GM23248 (cell line): Measurements from ENCODE around the gene ZC3H12D. TPM values are rescaled to one million over a fixed set of nuclear protein-coding genes. Genes with fewer than 3 reads are reported as not detected.
"Not testable (repeated sequence)": the region's sequence is repeated elsewhere in the genome, so short reads cannot be mapped to it uniquely, and the experiment has no call there.

Experiments used
- DNase-seq: peaks from one replicate; pipeline ENCODE4 v3.0.0-alpha.2; 2015
- H2AFZ ChIP-seq: fragments of 200-600 bp; sonication (generic); 2 replicates; pipeline ENCODE4 v1.6.1; 2016; ENCODE audit warnings: antibody characterized with exemption
- H3F3A ChIP-seq: fragments of 200-600 bp; sonication (generic); 2 replicates; pipeline ENCODE4 v1.6.1; 2016; ENCODE audit warnings: mild to moderate bottlenecking, antibody characterized with exemption, mixed run types; ENCODE audit not compliant: insufficient read depth
- H3K27ac ChIP-seq: fragments of 200-600 bp; sonication (generic); 2 replicates; pipeline ENCODE4 v1.5.1; 2016; ENCODE audit warnings: mild to moderate bottlenecking
- H3K27me3 ChIP-seq: fragments of 200-600 bp; sonication (generic); replicated peaks from 2 replicates; pipeline ENCODE4 v1.6.1; 2016; ENCODE audit warnings: mild to moderate bottlenecking; ENCODE audit not compliant: insufficient read depth
- H3K36me3 ChIP-seq: fragments of 200-600 bp; sonication (generic); 2 replicates; pipeline ENCODE4 v1.6.1; 2016; ENCODE audit warnings: low read depth, mild to moderate bottlenecking
- H3K4me1 ChIP-seq: fragments of 200-600 bp; sonication (generic); 2 replicates; pipeline ENCODE4 v1.6.1; 2016; ENCODE audit warnings: mild to moderate bottlenecking; ENCODE audit not compliant: insufficient read depth
- H3K4me2 ChIP-seq: fragments of 200-600 bp; sonication (generic); one replicate; pipeline ENCODE4 v1.6.1; 2016; ENCODE audit warnings: mild to moderate bottlenecking; ENCODE audit not compliant: unreplicated experiment
- H3K4me3 ChIP-seq: fragments of 200-600 bp; sonication (generic); 2 replicates; pipeline ENCODE4 v1.5.1; 2016; ENCODE audit warnings: mild to moderate bottlenecking
- H3K79me2 ChIP-seq: fragments of 200-600 bp; sonication (generic); 2 replicates; pipeline ENCODE4 v1.6.1; 2016; ENCODE audit warnings: mild to moderate bottlenecking; ENCODE audit not compliant: insufficient read depth
- H3K9ac ChIP-seq: fragments of 200-600 bp; sonication (generic); 2 replicates; pipeline ENCODE4 v1.6.1; 2016; ENCODE audit warnings: mild to moderate bottlenecking
- H3K9me2 ChIP-seq: fragments of 200-600 bp; sonication (generic); 2 replicates; pipeline ENCODE4 v1.6.1; 2016; ENCODE audit warnings: mixed run types, mild to moderate bottlenecking, moderate library complexity; ENCODE audit not compliant: insufficient read depth
- H3K9me3 ChIP-seq: fragments of 200-600 bp; sonication (generic); one replicate; pipeline ENCODE4 v1.6.1; 2017; ENCODE audit warnings: low read depth
- H4K20me1 ChIP-seq: fragments of 200-600 bp; sonication (generic); 2 replicates; pipeline ENCODE4 v1.6.0; 2016; ENCODE audit not compliant: insufficient read depth
- EZH2 ChIP-seq: fragments of 200-600 bp; sonication (generic); IDR thresholded peaks from 2 replicates; pipeline ENCODE4 v1.6.1; 2018; ENCODE audit warnings: antibody characterized with exemption, mild to moderate bottlenecking; ENCODE audit not compliant: insufficient read depth, poor library complexity, severe bottlenecking
- EZH2phosphoT487 ChIP-seq: fragments of 200-600 bp; sonication (generic); IDR thresholded peaks from 2 replicates; pipeline ENCODE4 v1.6.1; 2018; ENCODE audit warnings: antibody characterized with exemption, moderate library complexity, mild to moderate bottlenecking, low read depth; ENCODE audit not compliant: insufficient read depth
- WGBS, 2 experiments: methylation state at CpG; one replicate each; pipeline ENCODE4 v1.1.6; 2015 to 2017; ENCODE audit warnings: low lambda C conversion rate in 2 of 2, low coverage in 1 of 2; ENCODE audit errors: missing lambda C conversion rate in 2 of 2; 5-methylcytosine and 5-hydroxymethylcytosine counted together
- in situ Hi-C: fragments of 300-500 bp; cut with MboI; formaldehyde crosslinking; loops from 2 replicates; pipeline ENCODE4 v1.15.0; 2020
- polyA plus RNA-seq: library from polyadenylated mRNA; unstranded; fragments of >200 nt; fragmentation: Nextera tagmentation; extraction: Ambion mirVana; gene quantifications from 2 replicates; pipeline ENCODE4 v1.2.1, GENCODE V29; 2016
- total RNA-seq: library from RNA; depleted of rRNA; stranded (reverse); fragments of >200 nt; shearing (Covaris generic); gene quantifications from 2 replicates; pipeline ENCODE4 v1.2.3, GENCODE V29; 2014

The ZC3H12D gene
- total and polyA plus RNA-seq, 2 experiments from 2014 or later = 0.54 TPM; not detected in 1

DNA sequence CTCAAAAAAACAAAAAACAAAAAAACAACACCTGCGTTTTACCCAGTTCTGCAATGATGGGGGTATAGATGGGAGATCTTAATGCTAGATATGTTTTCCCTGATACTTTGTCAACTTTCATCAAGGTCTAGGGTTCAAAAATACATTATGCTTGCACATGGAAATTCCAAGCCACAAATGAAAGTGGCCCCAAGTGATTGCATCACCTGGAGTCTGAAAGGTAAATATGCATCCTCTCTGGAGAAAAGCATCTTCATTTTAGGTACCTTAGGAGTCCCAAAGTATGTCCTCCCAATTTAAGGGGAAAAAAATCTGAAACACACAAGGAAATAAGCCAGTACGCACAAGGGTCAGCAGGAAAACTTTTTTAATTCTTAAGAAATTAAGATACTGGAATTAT is 12.6 kb upstream of the ZC3H12D start:
- Histone ChIP-seq H2AFZ (no peak overlapping the region), H3K27ac (no peak overlapping the region), H3K4me1 (0 out of 2 replicates have a peak, but pooled peaks cover 13% of the 10 kb centered on the region), H3K9me3 (no peaks in the 10 kb centered on the region), H3K27me3 (no peaks in the 10 kb centered on the region), H3F3A (peaks cover 18% of the 10 kb centered on the region), H3K79me2 (no peaks in the 10 kb centered on the region), H3K4me3 (no peak overlapping the region), H3K36me3 (no peaks in the 10 kb centered on the region), H3K4me2 (no peak overlapping the region), H3K9me2 (no peaks in the 10 kb centered on the region), H4K20me1 (no peaks in the 10 kb centered on the region), H3K9ac (no peak overlapping the region)
- in situ Hi-C loops = no loop called here
- DNase-seq = no peak
- 99 to 100% methylated on average over 2 of the region's 2 CpGs for WGBS, 2 experiments
- TF ChIP-seq EZH2phosphoT487 = no peak
- no peak for TF ChIP-seq EZH2

DNA sequence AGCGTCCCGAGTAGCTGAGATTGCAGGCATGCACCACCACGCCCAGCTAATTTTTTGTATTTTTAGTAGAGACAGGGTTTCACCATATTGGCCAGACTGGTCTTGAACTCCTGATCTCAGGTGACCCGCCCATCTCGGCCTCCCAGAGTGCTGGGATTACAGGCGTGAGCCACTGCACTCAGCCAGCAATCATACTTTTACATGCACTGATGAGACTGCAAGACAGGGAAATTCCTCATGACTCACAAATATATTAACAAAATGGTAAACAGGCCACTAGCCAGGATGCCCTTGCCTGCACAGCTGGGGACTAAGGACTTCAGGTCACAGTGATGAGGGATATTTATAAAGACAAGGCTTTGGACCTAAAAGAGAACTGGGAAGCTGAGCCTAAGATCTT is 11.8 kb upstream of the ZC3H12D start:
- Histone ChIP-seq H3F3A (peaks cover 18% of the 10 kb centered on the region), H3K4me1 (0 out of 2 replicates have a peak, but pooled peaks cover 13% of the 10 kb centered on the region)
- H4K20me1 ChIP-seq, in situ Hi-C loops, H3K4me2 ChIP-seq, H3K9me2 ChIP-seq, H3K27ac ChIP-seq, H3K9me3 ChIP-seq, H3K36me3 ChIP-seq, H3K79me2 ChIP-seq, H3K4me3 ChIP-seq, H3K9ac ChIP-seq, H3K27me3 ChIP-seq, H2AFZ ChIP-seq: not testable (repeated sequence)
- DNase-seq = peak; percentile 64
- 62 to 72% methylated on average over 6 of the region's 6 CpGs for WGBS, 2 experiments

DNA sequence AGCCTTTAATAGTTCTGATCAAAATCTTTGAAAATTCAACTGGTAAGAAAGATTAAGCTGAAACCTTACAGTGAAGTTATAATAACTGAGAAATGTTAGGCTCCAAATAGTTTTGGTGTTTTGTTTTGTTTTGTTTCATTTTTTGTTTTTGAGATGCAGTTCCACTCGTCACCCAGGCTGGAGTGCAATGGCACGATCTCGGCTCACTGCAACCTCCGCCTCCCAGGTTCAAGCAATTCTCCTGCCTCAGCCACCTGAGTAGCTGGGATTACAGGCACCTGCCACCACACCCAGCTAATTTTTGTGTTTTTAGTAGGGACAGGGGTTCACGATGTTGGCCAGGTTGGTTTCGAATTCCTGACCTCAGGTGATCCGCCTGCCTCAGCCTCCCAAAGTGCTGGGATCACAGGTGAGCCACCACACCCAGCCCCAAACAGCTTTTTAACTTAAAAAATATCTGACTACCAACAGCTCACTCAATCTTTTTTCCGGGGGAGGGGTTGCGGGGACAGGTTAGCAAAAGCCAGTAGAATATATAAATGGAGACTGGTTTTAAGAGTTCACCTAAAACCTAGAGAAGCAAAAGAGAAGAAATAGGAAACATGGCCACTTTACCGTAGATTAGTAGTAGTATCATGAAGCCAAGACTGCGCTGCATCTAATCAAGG is 10.7 kb upstream of the ZC3H12D start:
- H3K4me3 ChIP-seq, H3K27me3 ChIP-seq, H3K27ac ChIP-seq, H3K9ac ChIP-seq, in situ Hi-C loops, H3K4me2 ChIP-seq, H4K20me1 ChIP-seq, H3K36me3 ChIP-seq, H3K9me3 ChIP-seq, H3K79me2 ChIP-seq, DNase-seq, H3K9me2 ChIP-seq, H2AFZ ChIP-seq: not testable (repeated sequence)
- WGBS, 2 experiments = 88 to 90% methylated on average over 11 of the region's 11 CpGs
- Histone ChIP-seq H3F3A (peaks cover 18% of the 10 kb centered on the region), H3K4me1 (0 out of 2 replicates have a peak, but pooled peaks cover 13% of the 10 kb centered on the region)

DNA sequence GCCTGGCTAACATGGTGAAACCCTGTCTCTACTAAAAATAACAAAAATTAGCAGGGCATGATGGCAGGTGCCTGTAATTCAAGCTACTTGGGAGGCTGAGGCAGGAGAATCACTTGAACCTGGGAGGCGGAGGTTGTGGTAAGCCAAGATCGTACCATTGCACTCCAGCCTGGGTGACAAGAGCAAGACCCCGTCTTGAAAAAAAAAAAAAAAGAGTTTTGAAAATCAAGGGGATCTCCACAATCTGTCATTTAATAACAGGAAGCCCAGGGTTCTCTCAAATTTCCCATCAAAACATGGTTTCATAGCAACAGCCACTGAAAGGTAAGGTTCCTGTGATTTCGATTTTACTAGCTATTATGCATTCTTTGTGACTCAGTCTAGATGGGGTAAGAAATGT is 10.0 kb upstream of the ZC3H12D start:
- H3K9me2 ChIP-seq, DNase-seq, H3K27me3 ChIP-seq, H2AFZ ChIP-seq, H3K79me2 ChIP-seq, H4K20me1 ChIP-seq, in situ Hi-C loops, H3K4me2 ChIP-seq, H3K9ac ChIP-seq, H3K4me3 ChIP-seq, H3K27ac ChIP-seq, H3K36me3 ChIP-seq, H3K9me3 ChIP-seq: not testable (repeated sequence)
- H3F3A ChIP-seq = peaks cover 18% of the 10 kb centered on the region
- WGBS, 2 experiments = 94 to 95% methylated on average over 4 of the region's 4 CpGs
- H3K4me1 ChIP-seq = 0 out of 2 replicates have a peak, but pooled peaks cover 13% of the 10 kb centered on the region

DNA sequence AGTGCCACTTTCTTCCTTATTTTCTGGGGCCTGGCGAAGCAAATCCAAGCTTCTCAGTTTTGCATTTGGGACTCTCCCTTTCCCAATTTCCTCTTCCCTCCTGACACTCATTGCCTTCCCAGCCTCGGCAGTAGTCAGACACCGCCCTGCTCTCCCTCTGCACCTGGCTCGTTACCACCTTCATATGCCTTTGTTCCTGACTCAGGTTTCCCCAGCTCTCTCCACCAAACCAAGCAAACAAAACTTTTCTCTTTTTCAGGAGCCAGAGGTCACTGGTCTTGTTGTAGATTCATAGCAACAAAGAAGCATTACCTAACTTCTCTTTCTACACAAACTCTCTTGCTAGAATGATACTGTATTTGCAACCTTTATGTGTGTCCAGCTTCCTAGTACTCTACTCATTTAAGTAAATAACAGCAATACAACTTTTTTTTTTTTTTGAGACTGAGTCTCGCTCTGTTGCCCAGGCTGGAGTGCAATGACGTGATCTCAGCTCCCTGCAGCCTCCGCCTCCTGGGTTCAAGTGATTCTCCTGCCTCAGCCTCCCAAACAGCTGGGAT is 9.0 kb upstream of the ZC3H12D start:
- Histone ChIP-seq H3K9me2 (no peaks in the 10 kb centered on the region), H3F3A (peaks cover 16% of the 10 kb centered on the region), H3K27me3 (no peaks in the 10 kb centered on the region), H4K20me1 (no peaks in the 10 kb centered on the region), H3K9ac (no peak overlapping the region), H3K27ac (no peak overlapping the region), H3K9me3 (no peaks in the 10 kb centered on the region), H3K4me3 (no peak overlapping the region), H3K4me2 (no peak overlapping the region), H2AFZ (no peak overlapping the region), H3K36me3 (no peaks in the 10 kb centered on the region), H3K4me1 (peaks cover 11% of the 10 kb centered on the region; the same call in 1 of the 2 replicates), H3K79me2 (no peaks in the 10 kb centered on the region)
- TF ChIP-seq EZH2 (no peak), EZH2phosphoT487 (no peak)
- in situ Hi-C loops = no loop called here
- DNase-seq = no peak
- WGBS, 2 experiments = 98 to 99% methylated on average over 7 of the region's 7 CpGs
